ENCODE data around the gene SNCG.
"Not testable (repeated sequence)": the region's sequence is repeated elsewhere in the genome, so short reads cannot be mapped to it uniquely, and the experiment has no call there.

The SNCG gene

GRCh38 chr10:86945361-86946212, 12.8 kb upstream of the SNCG start:
- no peak for DNase-seq (ENCODE audit: low read depth)

DNA sequence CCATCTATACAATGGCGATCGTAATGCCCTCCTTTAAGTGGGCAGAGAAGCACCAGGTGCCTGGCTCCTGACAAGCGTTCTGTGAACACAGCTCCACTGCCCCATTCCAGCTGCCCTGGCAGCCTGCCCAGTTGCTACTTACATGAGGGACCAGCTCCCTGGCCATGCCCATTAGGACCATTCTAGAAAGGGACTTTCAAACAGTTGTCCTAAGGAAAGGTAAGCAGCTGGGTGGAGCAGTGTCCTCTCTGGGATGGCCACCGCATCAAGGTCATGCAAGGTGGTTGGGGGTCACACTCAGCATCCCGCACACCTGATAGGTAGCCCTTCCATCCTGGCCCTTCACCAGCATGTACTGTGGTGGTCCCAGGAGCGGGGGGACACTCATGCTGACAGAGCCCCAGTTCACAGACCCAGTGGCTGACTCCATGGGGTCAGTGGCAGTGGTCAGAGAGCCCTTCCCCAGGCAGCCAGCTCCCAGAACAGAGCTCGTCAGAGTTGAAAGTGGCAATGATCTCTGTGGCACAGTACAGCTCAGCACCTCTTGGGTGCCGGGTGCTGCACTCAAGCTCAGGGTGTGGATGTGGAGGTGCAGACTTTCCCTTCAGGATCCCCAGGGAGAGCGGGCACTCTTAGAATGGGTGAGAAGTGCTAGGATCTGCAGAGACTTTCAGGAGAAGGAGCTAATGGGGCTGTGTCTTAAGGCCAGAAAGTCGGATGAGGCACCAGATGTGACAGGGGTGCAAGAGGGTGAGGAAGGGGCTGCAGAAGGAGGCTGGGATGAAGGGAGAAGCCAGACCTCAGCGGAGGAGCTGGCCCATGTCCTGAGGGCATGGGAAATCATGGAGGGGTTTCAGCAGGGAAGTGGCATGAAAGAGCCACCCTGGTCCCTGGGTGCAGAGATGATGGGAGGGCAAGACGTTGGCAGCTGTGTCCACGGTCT, 11.9 kb upstream of the SNCG start:
- DNase-seq (ENCODE audit: low read depth): no peak

DNA sequence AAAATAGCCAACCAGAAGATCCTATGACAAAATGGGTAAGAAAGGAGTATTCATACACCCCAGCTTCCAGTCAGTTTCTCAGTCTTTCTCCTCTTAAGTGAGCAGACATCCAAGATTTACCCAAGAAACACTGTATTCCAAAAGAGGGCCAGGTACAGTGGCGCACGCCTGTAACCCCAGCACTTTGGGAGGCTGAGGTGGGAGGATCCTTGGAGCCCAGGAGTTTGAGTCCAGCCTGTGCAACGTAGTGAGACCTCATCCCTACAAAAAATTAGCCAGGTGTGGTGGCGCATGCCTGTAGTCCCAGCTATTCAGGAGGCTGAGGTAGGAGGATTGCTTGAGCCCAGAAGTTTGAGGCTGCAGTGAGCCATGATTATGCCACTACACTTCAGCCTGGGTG, 10.6 kb upstream of the SNCG start:
- DNase-seq (ENCODE audit: low read depth): not testable (repeated sequence)

DNA sequence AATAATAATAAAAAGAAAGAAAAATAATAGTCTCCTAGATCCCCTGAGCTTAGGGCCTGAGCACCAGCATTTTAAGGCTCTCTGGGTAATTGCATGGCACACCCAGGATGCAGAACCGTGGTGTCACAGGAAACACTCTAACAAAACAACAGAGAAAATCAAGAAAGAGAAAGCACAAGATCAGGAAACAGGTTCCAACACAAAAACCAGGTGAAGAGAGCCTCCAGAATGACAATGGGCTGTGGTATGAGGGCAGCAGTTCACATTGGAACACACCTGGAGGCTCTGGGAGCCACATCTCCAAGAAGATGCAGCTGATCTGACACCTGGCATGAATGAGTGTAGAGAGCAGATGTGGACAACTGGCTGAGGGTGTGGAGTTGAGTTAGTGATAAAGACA, 8.1 kb upstream of the SNCG start:
- no peak for DNase-seq (ENCODE audit: low read depth)

GRCh38 chr10:86951184-86951761, 7.1 kb upstream of the SNCG start:
- no peak for DNase-seq (ENCODE audit: low read depth)

- DNase-seq (ENCODE audit: low read depth): no peak
Measured at GRCh38 chr10:86952106-86952505, 6.3 kb upstream of the SNCG start.

DNA sequence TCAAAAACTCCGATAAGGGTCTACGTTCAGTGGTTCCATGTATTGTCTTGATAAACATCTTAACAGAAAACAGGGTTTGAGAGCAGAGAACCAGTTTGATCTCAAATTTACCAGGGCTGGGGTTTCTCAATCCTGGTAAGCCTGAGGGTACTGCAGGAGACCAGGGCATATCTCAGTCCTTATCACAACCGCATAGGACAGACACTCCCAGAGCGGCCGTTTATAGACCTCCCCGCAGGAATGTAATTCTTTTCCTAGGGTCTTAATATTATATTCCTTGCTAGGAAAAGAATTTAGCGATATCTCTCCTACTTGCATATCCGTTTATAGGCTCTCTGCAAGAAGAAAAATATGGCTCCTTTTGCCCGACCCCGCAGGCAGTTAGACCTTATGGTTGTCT, 5.7 kb upstream of the SNCG start:
- DNase-seq (ENCODE audit: low read depth): not testable (repeated sequence)

GRCh38 chr10:86953747-86954680, 4.4 kb upstream of the SNCG start:
- no peak for DNase-seq (ENCODE audit: low read depth)

GRCh38 chr10:86954681-86955500, 3.5 kb upstream of the SNCG start:
- DNase-seq (ENCODE audit: low read depth): no peak

DNA sequence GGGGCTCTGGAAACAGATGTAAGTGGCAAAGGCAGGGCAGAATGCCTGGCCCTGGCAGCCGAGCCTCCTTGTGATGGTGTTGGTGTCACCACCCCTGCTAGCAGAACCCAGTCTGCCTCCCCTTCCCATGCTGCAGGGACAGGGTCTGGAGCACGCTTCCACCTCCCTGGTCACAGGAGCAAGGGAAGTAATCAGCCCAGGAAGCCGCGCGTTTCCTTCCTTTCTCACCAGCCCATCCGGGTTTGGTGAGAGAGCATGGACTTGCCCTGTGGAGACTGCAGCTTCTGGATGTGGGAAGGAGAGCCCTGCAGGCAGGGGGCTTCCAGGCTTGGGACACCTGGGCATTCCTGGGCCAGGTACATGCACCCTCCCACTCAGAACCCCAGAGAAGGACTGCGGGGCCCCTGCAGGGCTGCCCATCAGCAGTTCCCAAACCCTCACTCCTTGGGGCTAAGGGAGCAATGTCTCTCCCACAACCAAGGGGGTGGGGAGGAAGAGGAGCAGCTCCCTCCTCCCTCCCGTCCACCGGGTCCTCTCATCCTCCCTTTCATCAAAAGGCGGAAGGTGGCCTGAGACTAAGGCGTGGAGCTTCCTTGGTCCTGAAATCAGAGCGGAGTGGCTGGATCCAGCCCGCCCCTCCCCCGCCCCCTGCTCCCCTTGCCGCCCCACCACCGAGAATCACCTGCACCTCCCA, 2.8 kb upstream of the SNCG start:
- DNase-seq (ENCODE audit: low read depth): no peak

DNA sequence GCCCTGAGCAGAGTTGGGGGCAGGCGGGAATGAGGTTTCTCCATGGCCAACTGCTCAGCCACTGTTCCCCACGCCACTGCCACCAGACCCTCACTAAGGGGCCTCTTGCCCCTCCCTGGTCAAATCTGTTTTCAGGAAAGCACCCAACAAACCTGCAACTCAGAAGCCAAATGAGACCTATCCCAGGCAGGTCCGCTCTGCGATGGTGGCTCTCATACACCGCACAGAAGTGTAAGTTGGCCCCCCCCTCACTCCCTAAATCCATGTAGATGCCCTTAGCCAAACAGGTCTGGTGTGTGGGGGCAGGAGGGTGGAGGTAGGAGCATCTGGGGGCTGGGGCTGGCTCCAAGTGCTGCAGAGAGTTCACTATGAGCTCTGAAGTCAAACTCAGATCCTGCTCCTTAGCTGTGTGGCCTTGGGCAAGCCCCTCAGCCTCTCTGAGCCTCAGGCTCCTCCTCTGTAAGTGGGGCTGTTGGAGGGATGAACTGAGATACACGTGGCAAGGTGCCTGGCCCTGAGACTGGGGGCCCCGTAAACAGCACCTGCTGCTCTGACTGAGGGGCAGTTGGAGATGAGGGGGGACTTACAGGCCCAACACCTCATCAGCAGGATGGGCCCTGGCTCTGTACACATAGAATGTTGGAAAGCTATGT, 2.1 kb upstream of the SNCG start:
- no peak for DNase-seq (ENCODE audit: low read depth)

DNA sequence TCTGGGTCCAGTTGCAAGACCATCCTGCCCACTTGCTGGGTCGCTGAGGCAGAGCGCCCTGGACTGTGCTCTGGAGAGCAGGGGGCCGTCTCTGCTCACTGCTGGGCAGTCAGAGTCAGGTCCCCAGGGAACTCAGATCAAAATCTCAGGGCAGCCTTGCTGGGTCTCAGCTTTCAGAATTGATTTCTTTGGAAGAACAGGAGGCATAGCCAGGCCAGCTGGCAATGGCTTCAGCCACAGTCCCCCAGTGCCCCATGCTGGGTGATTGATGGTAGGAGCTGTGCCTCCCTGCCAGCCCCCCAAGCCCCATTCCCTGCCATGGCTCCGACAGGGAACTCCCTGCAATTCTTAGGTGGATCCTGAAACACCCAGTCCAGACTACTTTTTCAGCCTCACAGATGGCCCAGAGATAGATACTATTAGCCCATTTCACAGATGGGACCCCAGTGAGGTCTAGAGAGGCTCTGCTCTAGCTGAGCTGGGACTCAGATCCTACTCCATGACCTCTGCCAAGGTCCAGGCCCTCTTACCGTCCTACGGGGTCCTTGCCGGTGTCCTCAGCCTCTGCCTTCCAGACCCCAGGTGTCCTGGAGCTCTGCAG, 1.5 kb upstream of the SNCG start:
- no peak for DNase-seq (ENCODE audit: low read depth)

GRCh38 chr10:86957471-86958115, 806 bp upstream of the SNCG start, which contains the start of gene MMRN2:
Gene MMRN2, minus strand, starts transcription at chr10:86957615. Its CDS starts 74 bp downstream, at chr10:86957541.
- no peak for DNase-seq (ENCODE audit: low read depth)

- no peak for DNase-seq (ENCODE audit: low read depth)
Measured at GRCh38 chr10:86958901-86959736, 720 bp downstream of the SNCG start.

GRCh38 chr10:86959737-86960002, 1.3 kb downstream of the SNCG start:
- no peak for DNase-seq (ENCODE audit: low read depth)

DNA sequence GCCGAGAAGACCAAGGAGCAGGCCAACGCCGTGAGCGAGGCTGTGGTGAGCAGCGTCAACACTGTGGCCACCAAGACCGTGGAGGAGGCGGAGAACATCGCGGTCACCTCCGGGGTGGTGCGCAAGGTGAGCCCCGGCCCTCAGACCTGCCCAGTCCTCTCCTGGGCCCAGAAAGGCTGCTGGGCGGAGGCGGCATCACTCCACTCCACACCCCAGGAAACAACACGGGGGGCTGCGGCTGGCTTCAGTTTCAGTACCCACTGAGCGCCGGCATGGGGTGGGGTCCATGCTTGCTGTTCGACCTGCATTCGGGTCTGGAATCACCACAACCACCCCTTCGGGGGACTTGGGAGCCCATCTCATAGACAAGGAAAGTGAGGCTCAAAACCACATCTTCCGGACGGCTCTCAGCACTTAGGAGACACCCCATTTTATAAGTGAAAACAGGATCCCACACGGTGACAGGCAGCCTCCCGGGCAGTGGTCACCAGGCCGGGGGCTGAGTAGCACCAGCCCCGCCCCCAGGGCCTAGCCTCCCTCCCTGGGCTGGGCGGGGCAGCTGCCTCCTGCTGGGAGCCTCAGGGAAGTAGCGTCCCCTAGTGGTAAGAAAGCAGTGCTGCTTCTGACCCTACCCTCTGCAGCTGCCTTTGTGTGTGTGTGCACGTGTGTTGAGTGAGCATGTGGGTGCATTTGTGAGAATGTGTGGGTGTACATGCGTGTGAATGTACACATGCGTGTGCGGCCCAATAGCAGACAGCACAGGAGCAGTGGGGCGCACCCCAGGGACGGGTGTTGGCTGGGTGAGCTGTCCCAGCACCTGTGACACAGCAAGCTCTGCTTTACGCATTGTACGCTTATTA, 1.8 kb downstream of the SNCG start:
- no peak for DNase-seq (ENCODE audit: low read depth)
